ENCODE results near the gene NIT1.
"Not testable (repeated sequence)": the region's sequence is repeated elsewhere in the genome, so short reads cannot be mapped to it uniquely, and the experiment has no call there.

The NIT1 gene

DNA sequence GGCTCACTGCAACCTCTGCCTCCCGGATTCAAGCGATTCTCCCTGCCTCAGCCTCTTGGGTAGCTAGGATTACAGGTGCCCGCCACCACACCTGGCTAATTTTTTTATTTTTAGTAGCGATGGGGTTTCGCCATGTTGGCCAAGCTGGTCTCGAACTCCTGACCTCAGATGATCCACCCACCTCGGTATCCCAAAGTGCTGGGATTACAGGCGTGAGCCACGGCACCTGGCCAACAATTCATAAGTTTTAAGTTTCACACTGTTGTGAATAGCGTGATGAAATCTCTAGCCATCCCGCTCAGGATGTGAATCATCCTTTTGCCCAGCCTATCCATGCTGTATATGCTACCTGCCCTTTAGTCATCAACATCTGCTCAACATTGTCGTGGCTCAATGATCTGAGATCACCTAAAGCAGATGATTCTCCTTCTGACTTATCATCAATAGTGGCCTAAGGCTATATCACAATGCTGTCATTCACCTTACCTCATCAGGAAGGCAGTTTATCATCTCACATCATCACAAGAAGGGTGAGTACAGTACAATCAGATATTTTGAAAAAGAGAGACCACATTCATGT is 2.7 kb upstream of the NIT1 start:
- peaks cover 42% of the 10 kb centered on the region for H3K36me3 Mint-ChIP-seq (ENCODE audit: low read depth)
- H3K4me1 Mint-ChIP-seq = peaks cover 76% of the 10 kb centered on the region
- peak overlapping the region; percentile 80 for H3K27ac Mint-ChIP-seq
- no peaks in the 10 kb centered on the region for H3K27me3 Mint-ChIP-seq
- ATAC-seq = peak; percentile 82
- DNase-seq = peak; percentile 37
- H3K4me3 Mint-ChIP-seq = peak overlapping the region; percentile 95
- no peaks in the 10 kb centered on the region for H3K9me3 Mint-ChIP-seq

DNA sequence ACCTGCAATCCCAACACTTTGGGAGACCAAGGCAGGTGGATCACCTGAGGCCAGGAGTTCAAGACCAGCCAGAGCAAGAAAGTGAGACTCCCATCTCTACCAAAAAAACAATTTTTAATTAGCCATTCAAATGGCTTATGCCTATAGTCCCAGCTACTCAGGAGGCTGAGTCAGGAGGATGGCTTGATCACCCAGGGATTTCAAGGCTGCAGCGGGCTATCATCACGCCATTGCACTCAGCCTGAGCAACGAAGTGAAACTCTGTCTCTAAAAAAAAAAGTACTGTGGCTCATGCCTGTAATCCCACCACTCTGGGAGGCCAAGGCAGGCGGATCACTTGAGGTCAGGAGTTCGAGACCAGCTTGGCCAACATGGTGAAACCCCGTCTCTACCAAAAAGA is 1.9 kb upstream of the NIT1 start:
- H3K4me3 Mint-ChIP-seq = peak overlapping the region; percentile 95

DNA sequence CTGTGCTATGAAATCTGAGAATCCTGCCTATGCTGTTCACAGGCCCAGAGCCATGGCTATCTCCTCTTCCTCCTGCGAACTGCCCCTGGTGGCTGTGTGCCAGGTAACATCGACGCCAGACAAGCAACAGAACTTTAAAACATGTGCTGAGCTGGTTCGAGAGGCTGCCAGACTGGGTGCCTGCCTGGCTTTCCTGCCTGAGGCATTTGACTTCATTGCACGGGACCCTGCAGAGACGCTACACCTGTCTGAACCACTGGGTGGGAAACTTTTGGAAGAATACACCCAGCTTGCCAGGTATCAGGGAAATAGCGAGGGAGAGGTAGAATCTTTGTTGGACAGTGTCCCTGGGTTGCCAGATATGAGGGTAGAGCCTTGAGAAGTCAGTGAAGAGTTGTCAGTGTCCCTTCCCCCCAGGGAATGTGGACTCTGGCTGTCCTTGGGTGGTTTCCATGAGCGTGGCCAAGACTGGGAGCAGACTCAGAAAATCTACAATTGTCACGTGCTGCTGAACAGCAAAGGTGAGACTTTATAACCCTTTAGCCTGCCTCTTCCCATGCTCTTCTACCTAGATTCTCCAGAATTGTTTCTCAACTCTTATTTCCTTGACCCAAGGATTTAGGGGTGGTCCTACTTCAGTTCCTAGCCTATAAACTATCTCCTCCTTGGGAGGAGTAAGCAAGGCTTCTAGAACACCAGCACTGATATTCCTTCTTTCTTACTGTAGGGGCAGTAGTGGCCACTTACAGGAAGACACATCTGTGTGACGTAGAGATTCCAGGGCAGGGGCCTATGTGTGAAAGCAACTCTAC is 1.4 kb downstream of the NIT1 start:
- H3K36me3 Mint-ChIP-seq (ENCODE audit: low read depth) = peaks cover 52% of the 10 kb centered on the region
- H3K4me1 Mint-ChIP-seq = peaks cover 70% of the 10 kb centered on the region
- H3K27ac Mint-ChIP-seq = peak overlapping the region; percentile 80
- peak; percentile 70 for ATAC-seq
- peak overlapping the region; percentile 95 for H3K4me3 Mint-ChIP-seq
- no peaks in the 10 kb centered on the region for H3K27me3 Mint-ChIP-seq
- H3K9me3 Mint-ChIP-seq = no peaks in the 10 kb centered on the region
- peak; percentile 61 for DNase-seq

More for the DNA sequence above, 1.9 kb upstream of the NIT1 start:
- Mint-ChIP-seq H3K27ac (peak overlapping the region; percentile 80), H3K4me1 (peaks cover 83% of the 10 kb centered on the region), H3K36me3 (ENCODE audit: low read depth) (peaks cover 46% of the 10 kb centered on the region)
- not testable (repeated sequence) for H3K27me3 Mint-ChIP-seq, ATAC-seq, H3K9me3 Mint-ChIP-seq, DNase-seq

DNA sequence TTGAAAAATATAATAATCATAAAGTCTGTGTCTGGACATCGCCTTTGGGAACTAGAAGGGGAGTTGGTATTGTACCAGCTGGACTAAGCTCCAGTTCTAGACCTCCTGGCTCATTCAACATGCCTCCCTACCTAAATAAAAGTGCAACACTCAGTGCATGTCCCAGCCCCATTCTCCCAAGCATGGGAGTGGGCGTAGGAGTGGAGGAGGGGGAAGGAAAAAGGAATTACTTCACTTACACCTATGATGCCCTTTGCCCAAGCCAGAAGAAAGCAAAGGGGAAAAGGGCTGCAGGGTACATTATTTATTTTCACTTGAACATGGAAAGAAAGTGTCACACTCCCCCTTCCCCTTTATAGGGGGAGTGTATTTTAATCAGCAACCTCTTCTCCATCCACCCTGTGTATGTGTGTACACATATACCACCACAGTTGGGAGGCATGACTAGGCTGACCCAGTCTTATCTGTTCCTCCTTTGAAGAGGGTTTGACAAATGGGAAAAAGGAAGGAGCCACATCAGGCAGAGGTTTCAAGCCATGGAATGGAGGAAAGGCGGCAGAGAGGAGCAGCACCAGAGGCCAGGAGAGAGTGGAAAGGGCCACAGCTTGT is 3.2 kb downstream of the NIT1 start:
- ATAC-seq (no peak), DNase-seq (no peak)
- Mint-ChIP-seq H3K27ac (peak overlapping the region; percentile 83), H3K9me3 (no peaks in the 10 kb centered on the region), H3K36me3 (ENCODE audit: low read depth) (peaks cover 51% of the 10 kb centered on the region), H3K4me3 (peak overlapping the region; percentile 37), H3K27me3 (no peaks in the 10 kb centered on the region), H3K4me1 (peaks cover 54% of the 10 kb centered on the region)

DNA sequence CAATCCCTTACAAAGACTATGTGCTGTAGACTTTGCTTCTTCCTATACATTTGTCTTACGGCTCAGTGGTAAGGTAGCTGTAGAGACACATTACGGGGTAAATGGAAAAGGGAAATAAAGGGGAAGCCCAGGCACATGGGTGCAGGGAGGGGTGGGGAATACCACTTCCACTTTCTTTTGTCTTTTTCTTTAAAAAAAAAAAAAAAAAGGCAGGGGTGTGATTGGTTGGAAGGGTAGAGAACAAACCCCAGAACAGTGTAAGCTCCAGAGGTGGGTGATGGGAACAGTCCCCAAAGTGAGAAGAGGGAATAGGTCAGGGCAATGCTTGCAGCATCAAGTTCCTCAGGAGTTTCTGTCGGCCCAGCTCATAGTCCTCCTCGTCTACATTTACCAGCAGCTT is 3.9 kb downstream of the NIT1 start:
- no peaks in the 10 kb centered on the region for H3K27me3 Mint-ChIP-seq
- H3K27ac Mint-ChIP-seq = peak overlapping the region; percentile 83
- DNase-seq (no peak), ATAC-seq (no peak)
- H3K4me3 Mint-ChIP-seq = peak overlapping the region; percentile 37
- H3K36me3 Mint-ChIP-seq (ENCODE audit: low read depth) = peaks cover 53% of the 10 kb centered on the region
- peaks cover 48% of the 10 kb centered on the region for H3K4me1 Mint-ChIP-seq
- H3K9me3 Mint-ChIP-seq = no peaks in the 10 kb centered on the region

DNA sequence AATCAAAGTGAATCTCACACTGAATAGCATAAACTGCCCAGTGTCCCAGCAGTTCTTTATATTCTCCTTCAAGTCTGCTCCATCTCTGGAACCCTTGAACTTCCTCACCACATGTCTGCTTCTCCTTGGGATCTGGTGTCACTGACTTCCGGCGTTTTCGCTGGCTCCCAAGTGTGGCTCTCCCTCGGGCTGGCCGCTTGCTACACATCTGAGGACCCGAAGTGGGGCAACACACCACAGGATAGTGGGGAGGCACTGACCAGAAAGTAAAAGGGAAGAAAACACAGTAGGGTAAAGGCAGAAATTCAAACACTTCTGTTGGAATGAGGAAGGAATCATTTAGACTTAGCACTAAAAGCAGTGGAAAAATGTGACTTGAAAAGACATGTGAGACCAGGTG is 5.1 kb downstream of the NIT1 start:
- Mint-ChIP-seq H3K4me1 (peaks cover 53% of the 10 kb centered on the region), H3K4me3 (no peak overlapping the region), H3K36me3 (ENCODE audit: low read depth) (peaks cover 56% of the 10 kb centered on the region), H3K27ac (peak overlapping the region; percentile 83), H3K9me3 (no peaks in the 10 kb centered on the region), H3K27me3 (no peaks in the 10 kb centered on the region)
- DNase-seq (no peak), ATAC-seq (no peak)

DNA sequence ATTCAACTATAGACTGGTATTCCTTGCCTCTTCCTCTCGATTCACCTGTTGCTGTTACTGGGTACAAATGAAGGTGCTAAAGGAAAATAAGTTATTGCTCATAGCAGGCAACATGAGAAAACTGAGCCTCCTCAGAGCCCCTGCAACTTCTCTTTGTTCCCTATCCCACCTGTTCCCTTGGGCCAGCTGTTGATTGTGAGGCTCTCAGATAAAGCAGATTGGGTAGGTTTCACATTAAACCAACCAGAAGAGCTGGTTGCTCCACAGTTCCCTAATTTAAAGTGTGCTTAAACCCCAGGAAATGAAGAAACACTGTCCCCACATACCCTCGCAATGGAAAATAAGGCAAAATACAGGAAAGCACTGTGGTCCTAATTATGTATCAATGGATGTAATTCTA is 9.7 kb downstream of the NIT1 start:
- Mint-ChIP-seq H3K4me1 (peaks cover 48% of the 10 kb centered on the region), H3K27ac (peak overlapping the region; percentile 34), H3K9me3 (no peaks in the 10 kb centered on the region), H3K27me3 (no peaks in the 10 kb centered on the region), H3K36me3 (ENCODE audit: low read depth) (peaks cover 56% of the 10 kb centered on the region), H3K4me3 (no peak overlapping the region)
- DNase-seq (no peak), ATAC-seq (no peak)

DNA sequence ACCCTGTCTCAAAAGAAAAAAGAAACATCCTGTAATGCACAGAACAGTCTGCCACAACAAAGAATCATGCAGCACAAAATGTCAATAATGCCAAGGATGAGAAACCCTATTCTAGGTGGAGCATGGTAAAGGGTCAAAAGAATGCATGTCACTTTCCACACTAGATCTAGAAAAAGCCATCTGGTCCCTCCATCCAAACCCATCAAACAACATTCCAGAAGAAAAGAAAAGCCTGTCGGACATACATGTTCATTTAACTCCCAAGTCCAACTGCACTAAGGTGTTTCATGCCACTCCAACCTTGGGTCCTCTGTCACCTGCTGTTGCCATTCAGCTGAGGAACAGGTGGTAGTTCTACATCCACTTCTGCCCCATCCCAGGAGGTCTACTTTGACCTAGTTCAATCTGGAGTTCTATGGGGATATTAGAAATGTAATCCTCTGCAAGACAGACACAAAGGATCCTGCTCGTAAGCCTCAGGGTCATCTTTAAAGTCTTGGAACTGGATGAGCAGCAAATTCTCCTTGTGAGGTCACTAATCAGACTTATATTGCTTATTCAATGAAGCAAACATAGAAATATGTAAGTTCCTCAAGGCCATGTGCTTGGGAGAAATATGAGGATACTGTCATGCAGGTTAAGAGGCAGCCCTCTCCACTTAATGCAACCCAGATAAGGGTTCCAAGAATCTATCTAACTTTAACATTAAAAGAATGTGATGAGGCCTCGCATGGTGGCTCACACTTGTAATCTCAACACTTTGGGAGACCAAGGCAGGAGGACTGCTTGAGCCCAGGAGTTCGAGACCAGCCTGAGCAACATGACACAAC is 10.9 kb downstream of the NIT1 start:
- Mint-ChIP-seq H3K36me3 (ENCODE audit: low read depth) (peaks cover 50% of the 10 kb centered on the region), H3K9me3 (no peaks in the 10 kb centered on the region), H3K4me1 (peaks cover 48% of the 10 kb centered on the region), H3K4me3 (no peak overlapping the region), H3K27me3 (no peaks in the 10 kb centered on the region), H3K27ac (peak overlapping the region; percentile 24)
- DNase-seq = no peak
- ATAC-seq = no peak

DNA sequence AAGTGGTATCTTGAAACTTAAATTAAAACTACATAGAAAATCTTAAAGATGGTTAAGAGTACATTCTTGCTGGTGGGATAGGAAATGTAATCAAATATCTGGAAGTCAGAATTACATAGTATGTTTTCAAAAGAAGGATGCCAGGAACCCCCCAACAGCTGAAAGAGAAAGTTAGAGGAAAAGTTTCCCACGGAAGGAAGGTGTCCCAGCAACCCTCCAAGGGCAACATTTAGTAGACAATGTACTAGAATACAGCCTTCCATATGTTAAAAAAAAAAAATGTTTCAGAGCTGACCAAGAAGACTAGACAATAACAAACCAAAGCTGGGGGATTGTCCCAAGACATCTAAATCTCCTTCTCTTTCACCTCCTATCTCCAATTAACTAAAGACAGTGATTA is 12.4 kb downstream of the NIT1 start:
- no peak overlapping the region for H3K27ac Mint-ChIP-seq
- H3K27me3 Mint-ChIP-seq = no peaks in the 10 kb centered on the region
- no peak overlapping the region for H3K4me3 Mint-ChIP-seq
- H3K4me1 Mint-ChIP-seq = peaks cover 52% of the 10 kb centered on the region
- DNase-seq (no peak), ATAC-seq (no peak)
- peaks cover 44% of the 10 kb centered on the region for H3K36me3 Mint-ChIP-seq (ENCODE audit: low read depth)
- H3K9me3 Mint-ChIP-seq = no peaks in the 10 kb centered on the region

DNA sequence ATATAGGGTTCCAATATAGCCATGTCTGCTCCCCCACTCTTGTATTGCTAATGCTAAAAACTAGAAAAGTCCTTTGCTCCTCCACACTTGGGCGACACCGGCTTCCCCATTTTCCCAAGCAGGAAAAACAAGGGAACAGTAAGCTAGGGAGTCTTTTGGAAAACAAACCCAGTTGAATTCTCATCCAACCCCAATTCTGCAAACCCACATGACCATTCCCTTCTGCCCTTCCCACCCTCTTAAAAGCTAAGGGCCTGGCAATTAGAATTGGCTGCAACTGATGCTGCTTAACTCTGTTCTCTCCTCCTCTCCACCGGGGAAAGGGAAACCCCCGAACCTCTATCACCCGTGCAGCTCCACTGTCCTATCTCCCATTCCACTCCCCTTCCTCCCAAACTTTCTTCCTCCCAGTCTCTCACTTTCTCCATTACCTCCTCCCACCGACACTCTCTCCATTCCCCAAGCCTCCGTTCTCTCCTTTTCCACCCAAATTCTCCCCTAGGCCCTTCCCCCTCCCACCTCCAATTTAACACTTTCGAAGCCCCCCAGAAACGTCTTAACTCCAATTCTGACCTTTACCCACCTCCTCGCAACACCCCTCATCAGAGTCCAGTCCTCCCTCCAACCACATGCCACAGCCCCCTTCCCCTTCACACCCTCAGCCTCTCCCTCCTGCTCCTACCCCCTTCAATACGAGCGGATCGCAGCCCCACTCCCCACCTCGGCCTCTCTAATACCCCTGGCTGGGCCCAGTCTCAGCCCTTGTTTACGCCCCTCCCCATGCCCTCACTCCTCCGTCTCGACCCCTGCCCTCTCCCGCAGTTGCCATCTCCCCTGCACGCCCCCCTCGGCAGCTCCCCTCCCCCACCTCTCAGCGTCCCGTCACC is 13.9 kb downstream of the NIT1 start:
- Mint-ChIP-seq H3K4me1 (peaks cover 50% of the 10 kb centered on the region), H3K27ac (no peak overlapping the region), H3K9me3 (no peaks in the 10 kb centered on the region), H3K4me3 (no peak overlapping the region), H3K36me3 (ENCODE audit: low read depth) (peaks cover 37% of the 10 kb centered on the region), H3K27me3 (no peaks in the 10 kb centered on the region)
- DNase-seq = no peak
- no peak for ATAC-seq

DNA sequence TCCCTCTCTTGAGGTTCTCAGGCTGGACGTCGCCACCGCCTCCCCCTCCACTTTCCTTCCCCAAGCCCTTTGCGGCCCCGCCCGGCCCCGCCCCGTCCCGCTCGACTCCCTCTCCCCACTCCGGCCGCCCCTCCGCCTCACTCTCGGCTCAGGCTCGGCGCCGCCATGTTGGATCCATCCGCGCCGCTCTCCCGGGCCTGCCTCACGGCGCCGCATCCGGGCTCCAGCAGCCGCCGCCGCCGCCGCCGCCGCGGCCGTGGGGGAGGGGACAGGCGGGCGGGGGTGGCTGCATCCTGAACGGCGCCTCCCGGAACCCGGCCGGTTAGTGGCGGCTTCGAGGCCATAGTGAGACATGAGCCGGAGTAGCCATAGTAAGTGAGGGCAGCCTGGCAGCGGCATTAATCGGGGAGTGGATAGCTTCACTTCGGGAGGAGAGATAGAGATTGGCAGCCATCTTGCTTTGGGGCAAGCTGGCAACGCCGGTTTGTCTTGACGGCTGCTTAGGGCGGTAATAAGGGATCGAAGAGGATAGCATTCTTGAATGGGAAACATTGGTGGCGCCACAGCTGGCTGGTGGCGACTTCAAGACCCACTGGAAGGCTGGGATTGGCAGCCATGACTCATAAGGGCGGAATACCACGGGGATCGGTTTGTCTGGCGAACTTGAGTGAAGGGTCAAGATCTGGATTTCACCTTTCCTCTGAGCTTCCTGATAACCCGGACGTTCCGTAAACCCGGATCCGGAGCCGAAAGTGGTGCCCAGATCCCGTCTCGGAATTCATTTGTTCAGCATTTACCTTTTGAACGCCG is 14.7 kb downstream of the NIT1 start, which contains the start of gene DEDD:
Gene DEDD (minus strand): TSS at position 258 of the 810 bp plus-strand sequence. CDS start 8,205 bp downstream, outside the sequence.
- no peak within 1 kb of the TSS for H3K27ac Mint-ChIP-seq
- no peak within 1 kb of the TSS for H3K4me3 Mint-ChIP-seq
- H3K4me1 Mint-ChIP-seq = peaks cover 44% of the 10 kb centered on the region
- H3K9me3 Mint-ChIP-seq = no peaks in the 10 kb centered on the region
- no peaks in the 10 kb centered on the region for H3K27me3 Mint-ChIP-seq
- ATAC-seq (peak; percentile 96), DNase-seq (peak; percentile 87)
- H3K36me3 Mint-ChIP-seq (ENCODE audit: low read depth) = peaks cover 31% of the 10 kb centered on the region

DNA sequence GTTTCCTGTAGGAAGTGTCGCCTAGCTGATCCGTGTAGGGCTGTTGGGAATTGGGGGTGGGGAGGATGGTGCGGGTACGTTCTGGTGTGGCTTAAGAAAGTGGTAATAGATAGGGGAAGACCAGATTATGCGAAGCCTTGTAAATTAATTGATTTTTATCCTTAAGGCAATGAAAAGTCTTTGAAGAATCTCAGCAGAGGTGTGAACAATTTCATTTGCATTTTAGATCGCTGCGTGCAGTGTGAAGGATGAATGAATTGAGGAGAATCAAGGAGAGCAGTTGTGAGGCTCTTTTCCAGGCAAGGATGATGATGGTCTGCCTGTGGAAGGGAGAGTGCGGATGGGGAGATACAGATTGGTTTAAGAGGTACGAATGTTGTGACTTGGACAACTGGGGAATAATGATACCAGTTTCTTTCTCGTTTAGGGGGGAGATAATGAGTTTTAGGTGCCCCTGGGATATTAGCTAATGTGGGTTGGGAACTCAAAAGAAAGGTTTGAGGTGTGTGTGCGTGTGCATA is 15.4 kb downstream of the NIT1 start:
- Mint-ChIP-seq H3K27me3 (no peaks in the 10 kb centered on the region), H3K36me3 (ENCODE audit: low read depth) (peaks cover 25% of the 10 kb centered on the region), H3K27ac (no peak overlapping the region), H3K9me3 (no peaks in the 10 kb centered on the region), H3K4me1 (peaks cover 41% of the 10 kb centered on the region), H3K4me3 (no peak overlapping the region)
- no peak for DNase-seq
- no peak for ATAC-seq

DNA sequence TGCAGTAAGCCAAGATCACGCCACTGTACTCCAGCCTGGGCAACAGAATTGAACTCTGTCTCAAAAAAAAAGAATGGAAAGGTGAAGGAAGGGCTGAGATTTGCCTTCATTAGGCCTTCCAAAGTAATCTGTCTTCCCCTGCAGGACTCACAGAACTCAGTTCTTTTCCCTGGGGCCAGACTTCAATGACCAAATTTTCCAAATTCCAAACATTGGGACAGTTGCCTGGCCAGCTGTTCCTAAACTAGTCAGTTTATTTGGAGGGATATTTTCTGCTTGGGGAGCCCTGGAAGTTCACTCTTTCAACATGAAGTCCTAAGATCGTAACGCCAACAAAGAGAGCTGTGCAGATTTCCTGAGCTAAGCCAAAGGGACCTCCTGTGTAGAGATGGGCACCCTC is 20.0 kb downstream of the NIT1 start:
- ATAC-seq (no peak), DNase-seq (no peak)
- Mint-ChIP-seq H3K4me3 (no peak overlapping the region), H3K36me3 (ENCODE audit: low read depth) (peaks cover 3% of the 10 kb centered on the region), H3K9me3 (no peaks in the 10 kb centered on the region), H3K27ac (no peak overlapping the region), H3K27me3 (no peaks in the 10 kb centered on the region), H3K4me1 (peaks cover 5% of the 10 kb centered on the region)

Data from activated naive CD8-positive, alpha-beta T cell treated with anti-CD3 and anti-CD28 coated beads, Interleukin-2, amount 50 U/mL, for 24 hours (primary cell).